NCI-H524 treated with DMSO at 0.1 percent for 48 hours (cell line): Measurements from ENCODE around the gene PPM1M.
"Not testable (repeated sequence)": the region's sequence is repeated elsewhere in the genome, so short reads cannot be mapped to it uniquely, and the experiment has no call there.

Experiments
- DNase-seq: peaks from one replicate; lab custom pipeline; 2025; lab: John Stamatoyannopoulos, UW

The PPM1M gene

GRCh38 chr3:52247409-52248164, 2.0 kb downstream of the PPM1M start:
- DNase-seq = no peak

- DNase-seq = no peak
Measured at GRCh38 chr3:52248165-52248541, 2.6 kb downstream of the PPM1M start.

- DNase-seq = peak; percentile 5
Measured at GRCh38 chr3:52248816-52249547, 3.4 kb downstream of the PPM1M start.

- DNase-seq = no peak
Measured at GRCh38 chr3:52249683-52250082, 4.1 kb downstream of the PPM1M start.

GRCh38 chr3:52250122-52250521, 4.6 kb downstream of the PPM1M start:
- DNase-seq = no peak

- no peak for DNase-seq
Measured at GRCh38 chr3:52253314-52254304, 8.1 kb downstream of the PPM1M start.

GRCh38 chr3:52254608-52255007, 9.0 kb downstream of the PPM1M start:
- no peak for DNase-seq

GRCh38 chr3:52256159-52256558, 10.6 kb downstream of the PPM1M start:
- no peak for DNase-seq

GRCh38 chr3:52256622-52257021, 11.1 kb downstream of the PPM1M start:
- DNase-seq = no peak

GRCh38 chr3:52257911-52258310, 12.4 kb downstream of the PPM1M start:
- DNase-seq = no peak

- DNase-seq = no peak
Measured at GRCh38 chr3:52259035-52259434, 13.5 kb downstream of the PPM1M start.

- no peak for DNase-seq
Measured at GRCh38 chr3:52259448-52259847, 13.9 kb downstream of the PPM1M start.

GRCh38 chr3:52262447-52262846, 16.9 kb downstream of the PPM1M start:
- DNase-seq = no peak

GRCh38 chr3:52265387-52265786, 19.8 kb downstream of the PPM1M start:
- DNase-seq = no peak

- DNase-seq = no peak
Measured at GRCh38 chr3:52268036-52268435, 22.5 kb downstream of the PPM1M start.

- DNase-seq = no peak
Measured at GRCh38 chr3:52269776-52270175, 24.2 kb downstream of the PPM1M start.

- no peak for DNase-seq
Measured at GRCh38 chr3:52270252-52270754, 24.7 kb downstream of the PPM1M start.

GRCh38 chr3:52272172-52272571, 26.6 kb downstream of the PPM1M start:
- DNase-seq = not testable (repeated sequence)

- no peak for DNase-seq
Measured at GRCh38 chr3:52272831-52273230, 27.3 kb downstream of the PPM1M start.

- DNase-seq = not testable (repeated sequence)
Measured at GRCh38 chr3:52274781-52275180, 29.2 kb downstream of the PPM1M start.

GRCh38 chr3:52277071-52277964, 31.8 kb downstream of the PPM1M start:
- DNase-seq = no peak
